ENCODE data around the gene NUPR1.

DNA sequence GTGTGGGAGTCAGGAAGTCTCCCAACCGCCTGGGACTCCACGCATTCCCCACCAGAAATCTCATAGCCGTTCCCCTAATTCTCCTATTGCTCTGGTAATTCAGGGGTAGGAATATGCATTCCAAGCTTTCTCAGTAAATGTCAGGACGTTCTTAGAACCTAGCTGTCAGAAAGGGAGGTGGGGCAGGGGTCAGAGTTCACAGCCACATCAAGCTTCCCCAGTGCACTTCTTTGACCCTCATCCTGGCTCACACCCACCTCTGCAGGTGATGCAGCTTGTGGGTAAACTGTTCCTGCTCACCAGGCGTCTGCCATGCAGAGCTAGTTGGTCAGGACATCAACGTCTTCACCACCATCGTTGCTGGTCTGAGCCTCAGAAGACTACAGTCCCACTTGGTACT is 18.1 kb downstream of the NUPR1 start:
- TF ChIP-seq, protein P1, sequence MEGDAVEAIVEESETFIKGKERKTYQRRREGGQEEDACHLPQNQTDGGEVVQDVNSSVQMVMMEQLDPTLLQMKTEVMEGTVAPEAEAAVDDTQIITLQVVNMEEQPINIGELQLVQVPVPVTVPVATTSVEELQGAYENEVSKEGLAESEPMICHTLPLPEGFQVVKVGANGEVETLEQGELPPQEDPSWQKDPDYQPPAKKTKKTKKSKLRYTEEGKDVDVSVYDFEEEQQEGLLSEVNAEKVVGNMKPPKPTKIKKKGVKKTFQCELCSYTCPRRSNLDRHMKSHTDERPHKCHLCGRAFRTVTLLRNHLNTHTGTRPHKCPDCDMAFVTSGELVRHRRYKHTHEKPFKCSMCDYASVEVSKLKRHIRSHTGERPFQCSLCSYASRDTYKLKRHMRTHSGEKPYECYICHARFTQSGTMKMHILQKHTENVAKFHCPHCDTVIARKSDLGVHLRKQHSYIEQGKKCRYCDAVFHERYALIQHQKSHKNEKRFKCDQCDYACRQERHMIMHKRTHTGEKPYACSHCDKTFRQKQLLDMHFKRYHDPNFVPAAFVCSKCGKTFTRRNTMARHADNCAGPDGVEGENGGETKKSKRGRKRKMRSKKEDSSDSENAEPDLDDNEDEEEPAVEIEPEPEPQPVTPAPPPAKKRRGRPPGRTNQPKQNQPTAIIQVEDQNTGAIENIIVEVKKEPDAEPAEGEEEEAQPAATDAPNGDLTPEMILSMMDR (conservative IDR thresholded peaks at IDR 0.05; ENCODE audit: low read length) = no peak
- no peak for TF ChIP-seq EZH2phosphoT487 (IDR thresholded peaks at IDR 0.05; ENCODE audit: borderline replicate concordance, low read depth, low read length)
